GM19467 (cell line): Measurements from ENCODE around the gene LTN1.
"Not testable (repeated sequence)": the region's sequence is repeated elsewhere in the genome, so short reads cannot be mapped to it uniquely, and the experiment has no call there.

ENCODE experiments used
- ATAC-seq: cut with Tn5 transposase; IDR thresholded peaks from one replicate; pipeline ENCODE4 v1.9.1; 2021; ENCODE audit warnings: mild to moderate bottlenecking, moderate library complexity; ENCODE audit not compliant: unreplicated experiment

The LTN1 gene

DNA sequence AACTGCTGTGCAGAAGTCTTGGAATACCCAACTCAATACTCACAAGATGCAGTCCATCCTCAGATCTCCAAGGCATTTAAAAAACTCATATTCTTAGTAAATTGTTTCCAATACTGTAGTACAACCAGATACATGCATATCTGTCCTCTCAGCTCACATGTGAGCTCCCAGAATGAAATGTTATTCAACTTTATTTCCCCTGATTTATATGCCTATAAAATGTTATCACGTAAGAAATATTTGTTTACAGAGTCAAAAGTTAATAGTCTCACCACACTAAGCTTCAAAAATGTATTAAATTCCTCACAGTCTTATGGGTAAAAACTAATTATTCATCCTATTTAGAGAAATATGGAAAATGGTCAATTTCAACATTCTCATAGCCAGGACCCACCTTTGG is 56.6 kb downstream of the LTN1 start:
- no peak for ATAC-seq

DNA sequence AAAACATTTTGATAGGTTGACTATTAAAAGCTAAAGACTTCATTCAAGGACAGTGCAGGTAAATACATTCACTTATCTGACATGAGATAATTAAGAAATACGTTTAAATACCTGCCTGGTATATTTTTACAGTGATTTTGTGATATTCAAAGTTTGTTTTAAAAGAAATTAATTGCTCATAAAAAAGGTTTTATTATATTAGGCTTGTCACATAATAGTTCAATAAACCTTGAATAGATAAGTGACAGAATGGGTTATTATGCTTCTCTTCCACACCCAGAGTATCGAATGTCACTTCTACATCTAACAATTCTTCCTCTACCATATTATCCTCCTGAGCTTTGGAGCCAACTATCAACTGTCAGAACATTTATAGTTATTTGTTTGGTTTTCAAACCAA is 60.0 kb downstream of the LTN1 start:
- no peak for ATAC-seq

DNA sequence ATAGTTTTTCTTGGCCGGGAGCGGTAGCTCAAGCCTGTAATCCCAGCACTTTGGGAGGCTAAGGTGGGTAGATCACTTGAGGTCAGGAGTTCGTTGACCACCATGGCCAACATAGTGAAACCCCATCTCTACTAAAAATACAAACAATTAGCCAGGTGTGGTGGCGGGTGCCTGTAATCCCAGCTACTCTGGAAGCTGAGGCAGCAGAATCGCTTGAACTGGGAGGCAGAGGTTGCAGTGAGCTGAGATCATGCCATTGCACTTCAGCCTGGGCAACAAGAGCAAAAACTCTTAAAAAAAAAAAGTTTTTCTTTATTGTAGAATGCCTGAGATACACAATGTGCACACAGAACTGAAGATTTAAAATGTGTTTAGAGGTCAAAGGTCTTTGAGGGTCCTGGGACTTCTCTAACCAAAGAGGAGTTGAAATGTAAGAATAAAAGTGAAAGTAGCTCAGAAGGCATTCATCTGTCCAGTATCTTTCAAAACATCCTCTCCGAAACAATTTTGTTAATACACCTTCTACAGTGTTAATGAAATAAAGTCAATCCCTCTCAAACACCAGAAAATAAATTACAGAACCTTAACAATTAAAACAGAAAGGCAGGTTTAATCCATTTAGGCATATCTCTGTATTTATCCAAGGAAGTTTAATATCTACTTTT is 60.8 kb downstream of the LTN1 start:
- not testable (repeated sequence) for ATAC-seq

DNA sequence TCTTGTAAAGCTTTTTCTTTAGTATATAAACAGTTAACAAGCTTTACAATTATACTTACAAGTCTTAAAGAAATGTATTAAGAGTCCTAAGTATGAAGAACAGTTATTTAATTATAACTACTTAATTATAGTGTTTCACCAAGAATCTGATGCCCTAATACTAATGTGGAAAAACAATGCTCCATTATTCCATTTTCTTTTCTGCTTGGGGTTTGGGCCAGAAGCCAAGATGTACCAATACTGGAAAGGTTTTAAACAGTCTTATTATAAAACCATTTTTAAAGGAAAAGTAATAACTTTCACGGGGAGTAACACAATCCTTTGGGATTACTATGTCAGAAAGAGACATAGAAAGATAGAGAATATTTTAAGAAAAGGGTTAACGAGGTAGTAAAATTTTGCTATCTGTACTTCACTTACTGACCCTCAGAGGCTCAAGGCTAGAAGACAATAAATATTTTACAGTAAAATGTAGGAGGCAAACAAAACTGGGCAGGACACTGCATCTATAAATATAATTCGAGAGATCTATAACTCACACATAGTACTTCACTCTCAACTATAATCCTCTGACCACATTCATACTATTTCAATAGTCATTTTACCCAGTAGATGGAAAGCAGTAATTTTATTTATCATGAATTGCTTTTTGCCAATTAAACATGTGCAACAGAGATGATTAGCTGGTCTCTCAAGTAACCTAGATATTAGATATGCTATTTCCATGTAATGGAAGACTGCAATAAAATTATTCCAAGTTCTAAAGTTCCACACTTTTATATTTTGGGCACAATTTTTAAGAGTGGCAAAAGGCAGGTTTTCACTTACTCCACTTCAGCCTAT is 63.9 kb downstream of the LTN1 start:
- no peak for ATAC-seq

DNA sequence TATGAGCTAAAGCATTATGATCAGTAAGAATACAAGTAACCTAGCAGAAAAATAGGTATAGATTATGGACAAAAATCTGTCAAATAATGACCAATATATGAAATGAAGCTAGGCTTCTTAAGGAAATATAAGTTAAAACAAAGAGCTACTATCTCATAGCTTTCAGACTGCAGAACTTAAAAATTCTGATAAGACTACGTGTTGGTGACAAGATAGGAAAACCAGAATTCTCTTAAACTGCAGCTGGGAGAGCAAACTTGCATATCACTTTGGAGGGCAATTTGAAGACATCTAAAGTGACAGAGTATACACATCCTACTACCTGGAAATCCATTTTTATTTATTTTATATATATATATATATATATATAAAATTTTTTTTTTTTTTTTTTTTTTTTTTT is 65.5 kb downstream of the LTN1 start:
- no peak for ATAC-seq

DNA sequence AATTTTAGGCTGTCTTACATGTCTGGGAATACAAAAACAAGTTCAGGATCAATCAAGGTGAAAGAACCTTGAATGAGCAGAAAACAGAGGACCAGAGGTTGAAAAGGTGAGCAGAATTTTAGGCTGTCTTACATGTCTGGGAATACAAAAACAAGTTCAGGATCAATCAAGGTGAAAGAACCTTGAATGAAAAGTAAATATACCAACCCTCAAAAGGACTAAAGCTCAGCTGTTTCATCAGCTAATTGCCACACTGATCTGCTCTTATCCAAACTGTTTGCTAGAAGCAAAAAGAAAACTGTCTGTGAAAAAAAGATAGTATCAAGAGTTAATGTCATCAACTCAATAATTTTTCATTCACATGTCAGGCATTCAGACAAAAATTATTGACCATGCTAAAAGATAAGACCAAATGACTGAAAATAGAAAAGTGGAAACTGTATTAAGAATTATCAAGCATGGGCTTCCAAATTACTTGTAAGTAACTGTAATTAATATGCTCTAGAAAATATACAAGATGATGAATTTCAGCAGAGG is 69.2 kb downstream of the LTN1 start:
- no peak for ATAC-seq

DNA sequence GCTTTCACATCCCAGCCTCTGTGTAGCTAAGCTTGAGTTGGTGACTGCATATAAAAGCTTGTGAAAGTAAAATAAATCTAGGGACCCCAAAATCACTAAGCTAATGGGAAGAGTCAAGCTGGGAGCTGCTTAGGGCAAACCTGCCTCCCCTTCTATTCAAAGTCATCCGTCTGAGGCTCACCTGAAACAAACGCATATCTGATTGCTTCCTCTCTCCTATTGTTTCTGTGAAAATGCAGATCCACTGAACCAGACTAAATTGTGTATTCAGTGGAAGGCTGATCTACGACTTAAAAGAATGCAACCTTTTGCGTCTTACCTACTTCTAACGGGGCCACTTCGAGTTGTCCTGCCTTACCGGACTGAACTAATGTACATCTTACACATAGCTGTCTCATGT is 70.3 kb downstream of the LTN1 start:
- ATAC-seq = no peak

DNA sequence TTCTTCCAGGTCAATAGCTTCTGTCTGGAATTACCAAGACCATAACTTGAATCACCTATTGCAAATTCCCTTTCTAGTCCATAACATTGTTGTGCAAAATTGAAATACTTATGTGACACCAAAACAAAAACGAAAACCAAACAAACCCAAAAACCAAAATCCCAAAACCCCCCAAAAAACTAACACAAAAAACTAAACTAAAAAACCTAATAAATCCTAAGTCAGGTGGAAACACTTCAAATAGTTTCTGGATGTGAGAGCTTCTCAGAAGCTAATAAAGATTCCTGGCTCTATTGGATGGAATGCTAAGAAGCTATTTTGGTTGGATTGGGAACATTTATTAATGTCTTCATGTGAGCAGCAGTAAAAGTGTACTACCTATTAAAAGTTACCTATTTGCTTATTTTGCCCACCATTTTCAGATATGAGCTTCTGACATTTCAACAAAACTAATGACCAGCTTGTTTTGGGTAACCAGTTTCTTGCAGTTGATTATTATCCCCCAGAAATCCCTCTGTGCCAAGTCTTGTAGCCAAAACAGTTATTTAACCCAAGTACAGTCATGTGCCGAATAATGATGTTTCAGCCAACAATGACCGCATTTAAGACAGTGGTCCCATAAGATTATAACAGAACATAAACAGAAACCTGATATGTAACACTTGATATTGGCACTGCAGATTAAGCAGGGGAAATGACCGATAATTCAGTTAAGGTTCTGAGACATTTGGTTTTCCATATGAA is 76.4 kb downstream of the LTN1 start:
- no peak for ATAC-seq

DNA sequence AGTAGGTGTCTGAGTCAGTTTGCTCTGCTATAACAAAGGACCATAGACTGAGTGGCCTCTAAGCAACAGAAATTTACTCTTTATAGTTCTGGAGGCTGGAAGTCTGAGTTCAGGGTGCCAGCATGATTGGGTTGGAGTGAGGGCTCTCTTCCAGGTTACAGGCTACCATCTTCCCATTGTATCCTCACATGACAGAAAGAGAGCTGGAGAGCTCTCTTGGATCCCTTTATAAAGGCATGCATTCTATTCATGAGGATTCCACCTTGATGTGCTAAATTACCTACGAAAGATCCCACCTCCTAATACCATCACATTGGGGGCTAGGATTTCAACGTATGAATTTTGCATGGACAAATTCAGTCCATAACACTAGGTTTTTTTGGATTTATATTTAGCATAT is 79.6 kb downstream of the LTN1 start:
- no peak for ATAC-seq

DNA sequence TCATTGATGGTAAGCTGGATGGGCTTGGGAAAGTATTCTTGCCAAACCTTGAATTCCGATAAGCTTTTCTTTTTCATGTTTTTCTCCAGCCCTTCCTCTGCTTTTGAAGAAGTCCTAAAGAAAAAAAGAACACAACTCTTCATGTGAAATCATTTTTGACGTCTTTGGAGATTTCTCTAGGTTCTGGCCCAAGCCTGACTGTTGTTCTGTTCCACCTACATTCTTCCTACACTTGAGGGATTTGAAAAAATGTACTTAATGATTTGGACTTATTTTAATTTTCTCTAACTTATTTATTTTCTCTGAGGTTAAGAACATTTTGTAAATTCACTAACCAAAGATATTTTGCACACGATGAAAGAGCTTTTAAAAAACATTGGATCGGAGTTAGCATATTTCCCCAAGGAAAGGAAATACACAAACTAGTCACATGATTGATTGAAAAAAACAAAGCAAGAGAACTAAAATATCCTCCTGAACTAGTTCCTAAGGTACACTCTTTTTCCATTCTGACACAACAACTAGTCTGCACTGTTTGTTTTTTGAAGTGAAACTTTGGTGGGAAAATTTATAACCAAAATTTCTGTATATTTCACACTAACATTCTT is 82.3 kb downstream of the LTN1 start:
- no peak for ATAC-seq

DNA sequence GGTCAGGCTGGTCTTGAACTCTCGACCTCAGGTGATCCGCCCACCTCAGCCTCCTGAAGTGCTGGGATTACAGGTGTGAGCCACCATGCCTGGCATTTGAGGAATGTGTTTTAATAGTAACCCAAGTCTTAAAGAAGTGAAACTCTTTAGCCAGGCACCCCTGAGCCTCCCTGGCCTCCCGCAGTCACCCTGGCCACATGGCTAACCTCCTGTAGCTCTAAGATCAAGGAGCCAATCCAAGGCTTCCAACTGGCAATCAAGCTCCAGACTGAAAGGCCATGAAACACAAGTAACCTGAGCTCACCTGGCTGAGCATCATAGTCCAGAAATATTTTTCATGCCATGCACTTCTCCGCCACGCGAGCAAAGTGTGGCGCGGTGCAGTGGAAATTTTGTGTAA is 84.3 kb downstream of the LTN1 start:
- no peak for ATAC-seq

DNA sequence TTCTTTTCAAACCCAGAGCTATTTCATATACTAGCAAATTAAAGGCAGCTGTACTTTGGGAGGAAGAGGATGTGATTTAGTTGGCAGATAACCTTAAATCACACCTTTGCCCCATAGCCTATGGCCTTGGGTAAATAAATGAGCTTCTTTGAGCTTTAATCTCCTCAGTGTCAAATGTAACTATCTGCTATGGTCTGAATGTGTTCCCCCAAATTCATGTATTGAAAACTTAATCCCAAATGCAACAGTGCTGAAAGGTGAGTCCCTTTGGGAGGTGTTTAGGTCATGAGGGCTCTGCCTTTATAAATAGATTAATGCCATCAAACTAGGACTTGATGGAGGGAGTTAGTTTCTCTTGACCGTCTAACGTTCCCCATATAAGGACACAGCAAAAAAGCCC is 85.8 kb downstream of the LTN1 start:
- no peak for ATAC-seq

DNA sequence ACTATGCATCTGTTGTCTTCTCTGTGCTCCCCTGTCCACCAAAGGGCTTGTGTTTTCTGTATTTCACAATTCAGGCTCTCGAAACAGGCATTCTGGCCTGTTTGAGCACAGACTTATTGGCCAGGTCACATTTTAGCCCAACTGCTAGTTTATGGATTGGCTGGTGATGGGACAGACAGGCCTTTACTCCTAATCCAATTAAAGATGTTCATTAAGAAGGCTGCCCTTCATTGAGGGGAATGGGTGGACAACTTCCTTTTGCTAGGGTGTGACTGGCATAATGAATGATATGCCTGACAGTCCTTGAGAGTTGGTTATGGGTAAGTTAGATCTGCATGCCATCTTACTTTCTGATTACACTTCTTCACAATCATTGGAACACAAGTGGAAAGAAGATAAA is 86.4 kb downstream of the LTN1 start:
- ATAC-seq = no peak

DNA sequence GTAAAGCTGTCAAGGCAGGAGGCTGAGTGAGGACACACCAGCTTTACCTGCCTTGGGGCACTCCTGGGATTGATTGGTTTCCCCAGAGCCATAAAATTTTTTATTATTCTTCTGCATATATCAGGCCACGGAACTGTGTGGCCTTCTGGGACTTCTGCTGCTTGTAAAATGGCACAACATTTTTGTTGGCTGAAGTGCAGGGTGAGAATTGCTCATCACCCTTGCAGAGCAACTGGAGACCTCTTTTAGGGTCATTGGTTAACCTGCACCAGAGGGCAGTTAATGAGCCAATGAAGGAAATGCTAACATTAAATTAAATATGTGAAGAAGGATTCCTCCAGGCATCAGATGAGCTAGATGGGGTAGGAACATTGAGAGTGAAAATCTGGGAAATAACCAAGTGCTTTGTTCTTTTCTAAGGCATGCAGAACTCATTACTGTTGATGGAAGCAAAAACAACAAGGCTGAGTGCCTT is 87.7 kb downstream of the LTN1 start:
- no peak for ATAC-seq

DNA sequence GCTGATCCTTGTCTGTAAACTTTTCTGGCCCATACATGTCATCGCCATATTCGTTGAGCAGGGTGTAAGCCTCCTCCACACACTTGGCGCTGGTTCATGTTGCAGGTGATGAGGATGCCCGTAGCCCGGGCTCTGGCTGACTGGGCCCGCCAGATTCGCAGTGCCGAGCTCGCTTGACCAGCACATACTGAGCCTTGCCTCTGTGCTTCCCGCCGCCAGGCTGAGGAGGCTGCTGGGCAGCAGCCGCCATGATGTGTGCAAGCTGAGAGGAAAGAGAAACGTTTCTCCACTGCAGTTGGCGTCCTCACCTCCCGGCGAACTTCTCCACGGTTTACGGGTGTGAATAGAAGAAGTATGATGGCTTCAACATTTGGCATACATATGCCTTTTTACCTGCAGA is 89.2 kb downstream of the LTN1 start:
- ATAC-seq = no peak

DNA sequence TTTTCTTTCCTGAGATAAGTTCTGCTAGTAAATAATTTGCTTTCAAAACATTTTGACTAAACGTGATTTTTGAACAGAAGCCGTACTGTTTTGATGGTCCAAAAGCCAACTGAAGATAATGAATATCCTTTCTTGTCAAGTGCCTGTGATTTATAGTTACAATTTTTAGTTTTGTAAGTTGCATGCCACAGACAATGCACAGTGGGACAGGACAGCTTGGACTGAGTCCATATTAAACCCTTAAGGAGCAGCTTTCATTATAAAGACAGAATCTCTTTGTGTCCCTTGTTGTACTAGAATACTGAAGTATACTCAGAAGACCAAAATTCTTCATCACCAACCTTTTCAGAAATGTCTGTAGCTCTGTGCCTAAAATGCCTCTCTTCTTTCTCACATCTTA is 92.2 kb downstream of the LTN1 start:
- no peak for ATAC-seq

DNA sequence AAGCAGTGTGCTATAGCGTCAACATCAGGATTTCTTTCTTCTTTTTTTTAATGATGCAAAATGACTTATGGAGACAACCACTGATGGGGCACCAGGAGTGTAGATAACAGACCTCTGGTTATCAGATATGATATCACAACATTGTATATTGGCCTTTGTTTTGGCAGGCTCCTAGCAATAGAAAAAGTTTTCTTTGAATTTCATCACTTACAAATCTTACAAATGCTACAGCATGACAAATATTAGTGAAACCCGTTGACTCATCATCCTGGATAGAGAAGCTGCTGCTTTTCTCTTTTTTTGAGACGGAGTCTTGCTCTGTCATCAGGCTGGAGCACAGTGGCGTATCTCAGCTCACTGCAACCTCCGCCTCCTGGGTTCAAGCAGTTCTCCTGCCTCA is 92.9 kb downstream of the LTN1 start:
- ATAC-seq = no peak

DNA sequence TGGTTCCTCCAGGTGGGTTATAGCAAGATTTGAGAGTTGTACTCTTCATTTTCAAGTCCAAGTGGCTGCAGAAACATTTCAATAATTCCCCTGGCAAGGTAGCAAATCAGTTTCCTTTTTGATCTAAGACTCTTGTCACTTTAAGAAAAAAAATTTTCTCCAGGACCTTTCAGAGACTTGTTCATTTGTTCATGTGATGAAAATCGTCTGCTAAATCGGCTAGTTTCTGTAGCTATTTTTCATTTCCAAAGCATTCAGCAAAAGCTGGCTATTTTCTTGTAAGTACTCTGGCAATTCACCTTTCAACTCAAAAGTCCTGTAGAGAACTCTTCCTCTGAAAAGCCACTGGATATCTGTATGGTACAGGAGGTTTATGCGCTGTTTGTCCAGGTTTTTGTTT is 93.5 kb downstream of the LTN1 start:
- no peak for ATAC-seq

DNA sequence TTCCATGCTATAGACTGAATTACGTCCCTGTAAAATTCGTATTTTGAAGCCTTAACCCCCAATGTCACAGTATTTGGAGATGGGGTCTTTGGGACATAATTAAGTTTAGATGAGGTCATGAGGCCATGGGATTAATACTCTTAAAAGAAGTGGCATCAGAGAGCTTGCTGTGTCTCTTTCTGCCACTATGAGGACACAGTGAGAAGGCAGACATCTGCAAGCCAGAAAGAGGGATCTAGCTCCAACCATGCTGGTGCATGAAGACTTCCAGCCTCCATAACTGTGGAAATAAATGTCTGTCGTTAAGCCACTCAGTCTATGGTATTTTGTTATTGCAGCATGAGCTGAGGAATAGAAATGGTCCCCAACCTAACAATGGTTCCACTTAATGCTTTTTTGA is 99.0 kb downstream of the LTN1 start:
- no peak for ATAC-seq

DNA sequence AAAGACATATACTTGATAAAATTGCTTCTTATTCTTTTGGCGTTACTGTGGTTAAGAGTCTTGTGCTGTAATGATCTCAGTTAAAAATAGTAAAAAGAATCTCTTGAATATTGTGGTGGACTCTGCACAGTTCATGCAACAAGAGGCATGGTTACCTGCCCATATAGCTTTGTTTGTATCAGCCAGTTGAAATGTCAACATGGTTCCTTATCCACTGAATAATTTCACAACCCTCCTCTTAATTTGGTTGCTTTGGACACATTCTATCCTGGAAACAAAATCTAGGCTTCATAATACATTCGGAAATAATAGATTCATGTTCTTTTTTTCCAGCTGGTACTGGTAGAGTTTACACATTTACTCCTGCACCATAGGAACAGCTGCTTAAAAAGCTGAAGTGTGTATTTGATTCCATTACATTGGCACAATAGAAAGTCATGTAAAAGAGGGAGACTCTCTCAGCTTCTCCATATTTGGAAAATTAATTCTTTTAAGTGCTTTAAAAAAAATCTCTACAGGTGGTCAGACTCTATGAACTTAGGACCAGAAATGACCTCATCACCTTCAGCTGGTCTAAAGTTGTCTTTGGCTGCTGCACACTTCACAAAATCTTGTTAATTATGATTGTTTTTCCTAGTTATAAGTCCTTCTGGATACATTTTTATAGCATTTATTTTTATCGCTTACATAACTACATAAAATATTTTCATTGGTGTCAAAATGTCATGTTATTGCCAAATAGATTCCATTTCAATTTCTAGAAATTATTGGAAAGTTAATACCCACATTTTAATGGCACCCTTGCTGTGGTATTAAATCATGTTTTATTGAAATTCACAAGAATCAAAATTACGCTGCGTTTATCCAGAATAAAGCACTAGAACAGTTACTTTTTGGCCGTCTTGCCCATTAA is 100.2 kb downstream of the LTN1 start:
- no peak for ATAC-seq
